Neural progenitor cell (in vitro differentiated cells): Measurements from ENCODE around the gene SSBP3.
"Not testable (repeated sequence)": the region's sequence is repeated elsewhere in the genome, so short reads cannot be mapped to it uniquely, and the experiment has no call there.

Experiments
- CTCF ChIP-seq: fragments of 200-600 bp; sonication (generic); IDR thresholded peaks from 2 replicates; pipeline ENCODE4 v1.5.1; 2017; ENCODE audit warnings: antibody characterized with exemption, mild to moderate bottlenecking
- EZH2 ChIP-seq: fragments of 200-600 bp; sonication (generic); IDR thresholded peaks from 2 replicates; pipeline ENCODE4 v1.6.1; 2017; ENCODE audit warnings: antibody characterized with exemption, mild to moderate bottlenecking, moderate library complexity

GRCh38 chr1:54447081-54447480 lies 40.9 kb upstream of the SSBP3 start:
- TF ChIP-seq EZH2, CTCF: not testable (repeated sequence)
